DND-41 (cell line): ENCODE measurements around the gene YIPF4.

Experiments used
- EZH2 ChIP-seq: IDR thresholded peaks from 3 replicates; pipeline ENCODE4 v1.6.1; 2012; ENCODE audit warnings: borderline replicate concordance, low read depth, mild to moderate bottlenecking, moderate library complexity, low read length, inconsistent platforms; ENCODE audit not compliant: severe bottlenecking
- TF ChIP-seq, protein P1 (sequence below): IDR thresholded peaks from 2 replicates; pipeline ENCODE4 v1.5.1; 2012; ENCODE audit warnings: borderline replicate concordance, low read length, moderate library complexity, mild to moderate bottlenecking; ENCODE audit not compliant: poor library complexity, severe bottlenecking; ENCODE audit errors: extremely low read depth

DNA sequence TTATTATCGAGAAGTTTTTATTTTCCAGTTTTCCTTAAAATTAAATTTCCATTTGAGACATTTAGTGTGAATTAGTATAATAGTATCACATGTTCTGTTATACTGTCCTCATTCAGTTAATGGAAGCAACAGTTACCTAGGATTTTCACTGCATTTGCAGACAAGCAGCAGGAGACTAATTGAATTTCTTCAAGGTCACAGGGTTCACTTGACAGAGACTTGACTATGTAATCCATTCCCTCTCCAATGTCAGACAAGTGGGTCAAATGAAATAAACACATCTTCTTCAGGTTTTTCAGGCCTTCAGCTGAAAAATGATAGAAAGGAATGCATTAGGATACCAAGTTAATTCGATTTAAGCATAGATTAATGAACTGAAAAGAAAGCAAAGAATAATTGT, 39.7 kb upstream of the YIPF4 start:
- TF ChIP-seq, protein P1, sequence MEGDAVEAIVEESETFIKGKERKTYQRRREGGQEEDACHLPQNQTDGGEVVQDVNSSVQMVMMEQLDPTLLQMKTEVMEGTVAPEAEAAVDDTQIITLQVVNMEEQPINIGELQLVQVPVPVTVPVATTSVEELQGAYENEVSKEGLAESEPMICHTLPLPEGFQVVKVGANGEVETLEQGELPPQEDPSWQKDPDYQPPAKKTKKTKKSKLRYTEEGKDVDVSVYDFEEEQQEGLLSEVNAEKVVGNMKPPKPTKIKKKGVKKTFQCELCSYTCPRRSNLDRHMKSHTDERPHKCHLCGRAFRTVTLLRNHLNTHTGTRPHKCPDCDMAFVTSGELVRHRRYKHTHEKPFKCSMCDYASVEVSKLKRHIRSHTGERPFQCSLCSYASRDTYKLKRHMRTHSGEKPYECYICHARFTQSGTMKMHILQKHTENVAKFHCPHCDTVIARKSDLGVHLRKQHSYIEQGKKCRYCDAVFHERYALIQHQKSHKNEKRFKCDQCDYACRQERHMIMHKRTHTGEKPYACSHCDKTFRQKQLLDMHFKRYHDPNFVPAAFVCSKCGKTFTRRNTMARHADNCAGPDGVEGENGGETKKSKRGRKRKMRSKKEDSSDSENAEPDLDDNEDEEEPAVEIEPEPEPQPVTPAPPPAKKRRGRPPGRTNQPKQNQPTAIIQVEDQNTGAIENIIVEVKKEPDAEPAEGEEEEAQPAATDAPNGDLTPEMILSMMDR = no peak
- no peak for TF ChIP-seq EZH2
